ENCODE data around the gene OSBPL1A.

GRCh38 chr18:24228667-24229041 lies 169.0 kb downstream of the OSBPL1A start:
- TF ChIP-seq CTCF (IDR thresholded peaks at IDR 0.05), result no peak
- TF ChIP-seq POLR2A (IDR thresholded peaks at IDR 0.05), result no peak

Measured in Peyer's patch (tissue), 4 donors.